ENCODE data around the gene RELA.
"Not testable (repeated sequence)": the region's sequence is repeated elsewhere in the genome, so short reads cannot be mapped to it uniquely, and the experiment has no call there.

RELA gene

GRCh38 chr11:65662799-65663638 lies at the start of gene RELA:
Gene RELA, minus strand, starts transcription at chr11:65662916. Its CDS starts 84 bp downstream, at chr11:65662832.
- peak; percentile 89 for DNase-seq (ENCODE audit: extremely low spot score, insufficient read length, low read depth)
- FAIRE-seq = peak; percentile 73

- DNase-seq (ENCODE audit: extremely low spot score, insufficient read length, low read depth) (peak; percentile 86), FAIRE-seq (peak; percentile 89)
Measured at GRCh38 chr11:65711785-65712632, 49.3 kb upstream of the RELA start, which contains the start of gene KAT5. Gene KAT5, plus strand, starts transcription at chr11:65712252. Its CDS starts 16 bp downstream, at chr11:65712268.

GRCh38 chr11:65710421-65710820 lies 47.7 kb upstream of the RELA start:
- no peak for DNase-seq (ENCODE audit: extremely low spot score, insufficient read length, low read depth)
- no peak for FAIRE-seq

- no peak for DNase-seq (ENCODE audit: extremely low spot score, insufficient read length, low read depth)
Measured at GRCh38 chr11:65709661-65710060, 46.9 kb upstream of the RELA start.

GRCh38 chr11:65708451-65708850 lies 45.7 kb upstream of the RELA start:
- DNase-seq (ENCODE audit: extremely low spot score, insufficient read length, low read depth) (no peak), FAIRE-seq (no peak)

More at GRCh38 chr11:65709661-65710060, 46.9 kb upstream of the RELA start:
- no peak for FAIRE-seq

- DNase-seq (ENCODE audit: extremely low spot score, insufficient read length, low read depth); FAIRE-seq: not testable (repeated sequence)
Measured at GRCh38 chr11:65707002-65707401, 44.3 kb upstream of the RELA start.

GRCh38 chr11:65706303-65706763 lies 43.6 kb upstream of the RELA start:
- FAIRE-seq = peak; percentile 46
- DNase-seq (ENCODE audit: extremely low spot score, insufficient read length, low read depth) = not testable (repeated sequence)

- FAIRE-seq (no peak), DNase-seq (ENCODE audit: extremely low spot score, insufficient read length, low read depth) (no peak)
Measured at GRCh38 chr11:65703846-65704245, 41.1 kb upstream of the RELA start.

- no peak for FAIRE-seq
- no peak for DNase-seq (ENCODE audit: extremely low spot score, insufficient read length, low read depth)
Measured at GRCh38 chr11:65701686-65702085, 39.0 kb upstream of the RELA start.

GRCh38 chr11:65700399-65700798 lies 37.7 kb upstream of the RELA start:
- DNase-seq (ENCODE audit: extremely low spot score, insufficient read length, low read depth) = no peak
- FAIRE-seq = no peak

- FAIRE-seq = no peak
- DNase-seq (ENCODE audit: extremely low spot score, insufficient read length, low read depth) = no peak
Measured at GRCh38 chr11:65699306-65699705, 36.6 kb upstream of the RELA start.

GRCh38 chr11:65698205-65698604 lies 35.5 kb upstream of the RELA start:
- FAIRE-seq (no peak), DNase-seq (ENCODE audit: extremely low spot score, insufficient read length, low read depth) (no peak)

GRCh38 chr11:65696802-65697552 lies 34.3 kb upstream of the RELA start:
- FAIRE-seq (no peak), DNase-seq (ENCODE audit: extremely low spot score, insufficient read length, low read depth) (no peak)

- FAIRE-seq = no peak
- no peak for DNase-seq (ENCODE audit: extremely low spot score, insufficient read length, low read depth)
Measured at GRCh38 chr11:65695459-65696241, 32.9 kb upstream of the RELA start.

- DNase-seq (ENCODE audit: extremely low spot score, insufficient read length, low read depth) (no peak), FAIRE-seq (no peak)
Measured at GRCh38 chr11:65692367-65692766, 29.7 kb upstream of the RELA start.

GRCh38 chr11:65691847-65692246 lies 29.1 kb upstream of the RELA start:
- FAIRE-seq; DNase-seq (ENCODE audit: extremely low spot score, insufficient read length, low read depth): not testable (repeated sequence)

- FAIRE-seq (no peak), DNase-seq (ENCODE audit: extremely low spot score, insufficient read length, low read depth) (no peak)
Measured at GRCh38 chr11:65685981-65686380, 23.3 kb upstream of the RELA start.

- not testable (repeated sequence) for DNase-seq (ENCODE audit: extremely low spot score, insufficient read length, low read depth); FAIRE-seq
Measured at GRCh38 chr11:65683480-65683879, 20.8 kb upstream of the RELA start.

GRCh38 chr11:65680192-65680743 lies 17.6 kb upstream of the RELA start:
- DNase-seq (ENCODE audit: extremely low spot score, insufficient read length, low read depth) = no peak
- FAIRE-seq = no peak
